GM19351 (cell line): ENCODE data around the gene ARHGAP24.
"Not testable (repeated sequence)": the region's sequence is repeated elsewhere in the genome, so short reads cannot be mapped to it uniquely, and the experiment has no call there.

Experiments used
- ATAC-seq: cut with Tn5 transposase; IDR thresholded peaks from one replicate; pipeline ENCODE4 v1.9.1; 2021; ENCODE audit warnings: mild to moderate bottlenecking, moderate library complexity; ENCODE audit not compliant: unreplicated experiment

ARHGAP24 gene

DNA sequence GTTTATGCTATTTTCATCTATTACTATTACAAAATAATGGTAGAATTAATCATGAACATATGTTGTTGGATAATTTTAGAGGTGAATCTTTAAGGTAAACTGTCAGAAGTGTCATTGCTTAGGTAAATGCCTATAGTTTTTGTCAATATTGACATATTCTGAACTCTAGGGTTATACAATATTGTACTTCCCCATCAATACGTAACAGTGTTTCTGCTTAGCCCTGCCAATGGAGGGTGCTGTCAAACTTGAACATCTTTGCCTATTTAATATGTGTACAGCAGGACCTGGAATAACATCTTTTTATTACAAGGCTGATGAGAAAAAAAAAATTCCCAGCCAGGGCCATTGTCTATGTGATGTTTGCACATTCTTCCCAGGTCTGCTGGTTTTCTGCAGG lies 40.8 kb downstream of the ARHGAP24 start:
- ATAC-seq: no peak

DNA sequence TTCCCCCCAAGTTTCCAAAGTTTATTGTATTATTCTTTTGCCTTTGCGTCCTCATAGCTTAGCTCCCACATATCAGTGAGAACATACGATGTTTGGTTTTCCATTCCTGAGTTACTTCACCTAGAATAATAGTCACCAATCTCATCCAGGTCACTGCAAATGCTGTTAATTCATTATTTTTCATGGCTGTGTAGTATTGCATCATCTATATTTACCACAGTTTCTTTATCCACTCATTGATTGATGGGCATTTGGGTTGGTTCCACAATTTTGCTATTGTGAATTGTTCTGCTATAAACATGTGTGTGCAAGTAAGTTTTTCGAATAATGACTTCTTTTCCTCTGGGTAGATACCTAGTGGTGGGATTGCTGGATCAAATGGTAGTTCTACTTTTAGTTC lies 43.6 kb downstream of the ARHGAP24 start:
- ATAC-seq: not testable (repeated sequence)

DNA sequence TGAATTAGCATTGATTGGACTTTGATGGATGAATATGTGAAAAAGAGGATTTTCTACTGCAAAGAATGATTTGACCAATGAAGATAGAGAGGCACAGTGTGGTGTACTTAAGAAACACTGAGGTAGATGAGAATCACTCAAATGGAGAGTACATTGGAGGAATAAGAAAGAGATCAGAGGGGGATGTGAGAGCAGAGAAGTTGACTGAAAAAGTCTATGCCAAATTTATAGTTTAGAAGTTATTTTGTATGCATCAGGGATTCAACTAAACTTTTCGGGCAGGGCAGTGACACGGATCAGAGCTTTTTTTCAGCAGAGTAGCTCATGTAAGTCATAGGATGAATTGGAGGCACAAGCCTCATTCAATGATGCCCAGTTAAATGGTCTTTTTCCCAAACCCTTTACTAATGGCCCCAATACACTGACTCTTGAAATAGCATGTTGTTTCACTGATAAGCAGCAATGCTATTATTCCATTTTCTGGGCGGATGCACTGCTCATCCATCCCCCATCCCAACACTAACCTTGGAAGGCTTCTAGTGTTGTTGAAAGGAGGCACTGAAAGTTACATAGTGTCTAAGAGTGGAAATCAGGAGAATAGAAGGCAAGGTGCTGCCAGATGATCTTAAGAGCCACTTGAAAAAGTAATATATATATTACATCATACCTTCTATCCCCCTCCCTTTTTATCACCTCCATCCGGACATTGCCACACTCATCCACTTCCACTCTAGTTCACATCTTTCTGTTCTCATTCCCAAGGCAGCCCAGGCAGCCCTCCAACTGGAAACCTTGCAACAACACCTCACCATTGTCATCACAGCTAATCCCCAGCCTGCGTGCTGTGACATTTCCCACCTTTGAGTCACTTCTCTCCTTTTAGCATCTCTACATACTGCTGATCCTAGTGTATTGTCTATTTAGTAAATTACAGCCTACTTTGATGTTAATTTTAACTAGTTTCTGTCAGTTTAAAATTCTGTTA lies 46.1 kb downstream of the ARHGAP24 start:
- peak; percentile 57 for ATAC-seq

DNA sequence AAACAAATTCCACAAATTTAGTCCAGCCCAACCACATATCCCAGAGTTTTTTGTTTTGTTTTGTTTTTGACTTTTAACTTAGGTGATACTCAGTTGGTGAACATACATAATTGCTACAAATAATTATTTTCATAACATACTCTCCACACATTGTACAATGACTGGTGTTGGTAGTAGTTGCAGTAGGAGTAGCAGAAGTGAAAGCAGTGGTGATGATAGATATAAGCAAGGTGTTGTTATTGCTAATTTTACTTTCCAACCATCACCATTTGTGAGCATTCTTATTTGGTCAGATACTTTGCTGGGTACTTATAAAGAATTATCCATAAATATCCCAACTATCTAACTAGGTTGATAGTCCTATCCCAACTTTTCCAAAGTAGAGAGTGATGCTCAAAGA lies 47.3 kb downstream of the ARHGAP24 start:
- peak; percentile 92 for ATAC-seq

DNA sequence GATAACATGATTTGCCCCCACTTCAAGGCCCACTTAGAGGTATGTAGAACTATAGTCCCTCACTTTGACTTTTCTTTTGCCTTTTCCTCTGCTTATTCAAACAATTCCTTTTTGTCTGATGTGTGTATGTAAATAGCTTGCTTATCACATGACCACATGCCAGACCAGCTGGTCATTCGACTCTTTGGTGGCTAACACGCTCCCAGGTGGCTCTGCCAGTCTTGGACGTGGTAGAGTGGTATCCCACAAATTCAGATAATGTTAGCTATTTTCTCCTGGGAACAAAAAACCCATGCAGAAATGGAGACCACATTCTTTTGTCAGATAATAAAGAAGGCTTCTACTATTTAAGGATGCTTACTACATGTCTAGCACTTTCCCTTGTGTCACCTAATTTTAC lies 47.9 kb downstream of the ARHGAP24 start:
- no peak for ATAC-seq

DNA sequence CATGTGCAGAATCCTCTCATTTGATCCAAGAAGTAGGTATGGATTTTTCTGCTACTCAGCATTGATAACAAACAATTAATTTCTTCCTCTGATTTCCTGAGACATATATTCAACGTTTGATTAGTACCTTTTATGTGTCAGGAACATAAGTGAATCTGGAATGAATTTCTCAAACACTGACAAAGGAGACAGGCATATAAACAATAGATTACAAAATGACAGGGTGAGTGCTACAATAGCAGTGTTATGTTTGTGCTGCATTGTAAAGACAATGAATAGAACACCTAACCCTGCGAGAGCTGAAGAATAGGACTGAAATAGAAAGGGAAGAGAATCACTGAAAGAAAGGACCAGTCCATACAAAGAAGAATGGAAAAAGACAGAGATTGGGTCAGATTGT lies 52.9 kb downstream of the ARHGAP24 start:
- no peak for ATAC-seq

DNA sequence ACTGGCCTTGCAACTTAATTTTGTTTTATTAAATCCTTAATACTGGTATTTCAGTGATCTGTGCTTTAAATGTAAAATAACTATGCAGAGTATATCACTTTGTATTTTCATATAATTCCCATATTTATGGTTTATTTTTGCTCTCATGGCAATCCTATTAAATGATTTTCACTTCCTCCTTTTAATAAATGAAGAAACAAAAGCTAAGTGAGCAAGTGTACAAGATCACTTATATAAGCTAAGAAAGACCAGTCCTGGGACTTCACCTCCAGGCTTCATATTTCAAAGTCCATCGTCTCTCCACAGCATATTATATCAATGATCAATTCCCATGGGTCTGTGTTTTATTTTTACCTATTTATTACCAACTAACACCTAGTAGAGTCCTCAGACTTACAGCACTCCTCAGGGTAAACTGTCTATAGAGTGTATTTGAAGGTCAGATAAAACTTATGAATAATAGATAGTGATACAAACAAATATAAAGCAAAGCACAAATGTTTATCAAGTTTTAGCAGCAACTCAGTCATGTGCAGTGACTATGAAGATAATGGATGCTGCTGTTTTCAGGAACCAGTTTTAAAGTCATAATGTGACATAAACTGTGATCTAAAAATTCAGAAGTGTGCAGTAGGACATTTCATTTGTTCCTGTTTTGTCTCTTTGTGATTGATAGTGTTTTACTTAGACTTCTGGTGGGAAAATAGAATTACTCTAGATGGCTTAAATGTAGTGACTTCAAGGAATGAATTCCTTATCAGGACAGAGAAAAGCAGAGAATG lies 56.8 kb downstream of the ARHGAP24 start:
- ATAC-seq: no peak

DNA sequence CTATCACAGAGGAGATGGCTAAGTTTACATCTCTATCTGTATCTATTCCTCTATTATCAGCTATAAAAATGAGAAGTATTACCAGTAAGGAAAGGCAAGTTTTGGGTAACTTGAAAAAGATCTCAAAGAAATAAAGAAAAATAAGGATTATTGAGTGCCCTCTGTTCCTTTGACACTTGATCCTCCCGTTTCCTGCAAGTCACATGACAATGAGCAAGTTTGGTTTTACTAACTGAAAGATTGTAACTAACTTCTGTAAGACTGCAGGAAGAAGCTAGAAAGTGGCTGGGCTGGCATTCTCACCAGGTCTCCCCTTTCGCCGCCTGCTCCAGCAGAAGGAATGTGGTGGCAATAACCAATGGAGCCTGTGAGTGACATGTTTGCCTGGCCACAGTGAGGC lies 59.2 kb downstream of the ARHGAP24 start:
- no peak for ATAC-seq

DNA sequence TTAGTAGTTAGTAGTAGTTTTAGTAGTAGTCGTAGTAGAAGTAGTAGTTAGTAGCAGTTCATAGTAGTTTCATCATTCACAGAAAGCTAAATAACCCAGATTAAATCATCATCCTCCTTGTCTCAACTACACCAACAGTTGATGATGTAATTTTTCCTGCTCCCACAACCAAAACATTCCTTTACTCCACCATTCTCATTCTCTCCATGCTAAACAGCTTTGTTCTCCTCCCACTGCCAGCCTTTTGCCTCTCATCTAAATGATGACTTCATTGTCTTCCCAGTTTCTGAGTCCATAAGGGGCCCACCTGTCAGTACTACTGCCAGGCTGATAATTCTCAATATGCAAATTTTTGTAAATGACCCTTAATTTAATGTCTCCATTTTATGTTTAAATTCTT lies 68.9 kb downstream of the ARHGAP24 start:
- ATAC-seq: no peak

DNA sequence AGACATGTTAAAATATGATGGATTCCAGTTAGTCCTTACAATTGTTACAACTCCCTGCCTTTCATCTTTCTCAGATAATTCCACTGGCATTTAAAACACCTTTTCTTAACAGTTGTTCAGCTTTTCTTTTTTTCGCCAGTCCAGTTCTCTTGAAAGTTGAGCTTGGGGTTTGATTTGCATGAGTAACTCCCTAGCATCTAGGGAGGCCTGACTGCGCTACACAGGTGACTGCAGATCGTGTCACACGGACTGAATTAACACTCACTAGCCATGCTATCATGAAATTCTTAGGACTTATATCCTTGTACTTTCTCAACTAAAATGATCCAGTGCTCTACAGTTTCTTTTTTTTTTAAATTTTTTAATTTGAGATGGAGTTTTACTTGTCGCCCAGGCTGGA lies 69.8 kb downstream of the ARHGAP24 start:
- ATAC-seq: no peak

DNA sequence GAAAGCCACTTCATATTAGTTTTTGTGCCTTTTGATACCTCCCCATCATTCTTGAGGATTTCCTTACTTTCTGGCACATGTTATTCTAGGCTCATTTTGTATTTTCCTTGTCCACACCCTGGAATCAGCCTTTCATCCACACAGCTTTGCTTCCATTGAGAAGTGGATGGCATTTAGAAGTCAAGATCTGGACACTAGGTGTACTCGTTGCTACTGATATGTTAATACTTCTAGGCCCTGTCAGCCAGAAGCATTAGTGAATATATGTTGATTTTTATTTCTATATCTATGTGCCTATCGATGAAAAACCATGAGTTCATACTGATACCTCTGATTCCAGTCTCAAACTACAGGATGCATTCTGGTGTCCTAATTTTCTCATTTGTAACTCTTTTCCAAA lies 73.2 kb downstream of the ARHGAP24 start:
- no peak for ATAC-seq

DNA sequence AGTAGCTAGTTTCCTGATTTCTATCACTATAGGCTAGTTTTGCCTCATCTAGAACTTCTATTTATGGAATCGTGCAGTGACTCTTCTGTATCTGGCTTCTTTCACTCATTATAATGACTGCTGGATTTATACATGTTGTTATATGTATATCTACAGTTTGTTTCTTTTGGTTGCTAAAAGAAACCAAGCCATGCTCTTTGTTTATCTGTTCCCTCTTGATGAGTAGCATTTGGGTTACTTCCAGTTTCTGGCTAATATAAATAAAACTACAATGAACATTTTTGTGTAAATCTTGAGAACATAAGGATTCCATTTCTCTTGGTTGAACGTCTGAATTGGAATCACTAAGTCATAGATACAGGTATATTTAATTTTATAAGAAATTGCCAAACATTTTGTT lies 73.9 kb downstream of the ARHGAP24 start:
- no peak for ATAC-seq

DNA sequence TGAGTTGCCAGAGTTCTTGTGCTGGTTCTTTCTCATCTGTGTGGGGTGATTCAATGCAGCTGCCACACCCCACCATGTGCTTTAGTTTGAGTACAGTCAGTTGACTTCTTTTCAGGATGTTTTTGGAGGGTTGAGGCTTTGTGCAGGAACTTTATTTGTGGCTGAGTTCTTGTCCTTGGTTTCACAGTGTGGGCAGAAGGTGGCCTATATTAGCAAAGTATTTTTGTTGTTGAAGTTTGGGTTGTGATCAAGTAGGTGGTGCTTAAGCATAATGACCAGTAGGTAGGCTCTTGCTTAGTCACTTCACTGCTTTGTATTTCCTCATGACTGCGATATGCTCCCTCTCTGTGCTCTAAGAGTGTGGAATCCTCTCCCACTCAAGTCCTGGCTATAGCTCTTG lies 80.3 kb downstream of the ARHGAP24 start:
- peak; percentile 46 for ATAC-seq

DNA sequence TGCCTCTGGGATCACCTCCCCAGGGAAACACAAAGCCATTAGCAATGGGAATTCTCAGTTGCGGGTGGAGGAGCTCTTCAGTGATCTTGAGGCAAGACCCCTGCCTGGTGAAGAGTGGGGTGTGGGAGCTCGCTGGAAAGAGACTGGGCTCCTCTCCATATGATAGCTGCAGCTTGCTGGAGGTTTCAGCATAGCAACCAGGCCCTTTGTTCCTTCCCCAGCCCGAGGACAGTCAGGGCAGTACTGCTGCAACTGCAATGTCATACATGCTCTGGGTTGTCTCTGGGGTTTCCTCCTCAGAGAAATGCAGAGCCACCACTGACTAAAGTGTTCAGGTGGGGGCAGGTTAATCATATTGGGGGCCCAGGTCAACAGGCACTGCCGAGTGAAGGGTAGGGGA lies 81.3 kb downstream of the ARHGAP24 start:
- ATAC-seq: no peak

DNA sequence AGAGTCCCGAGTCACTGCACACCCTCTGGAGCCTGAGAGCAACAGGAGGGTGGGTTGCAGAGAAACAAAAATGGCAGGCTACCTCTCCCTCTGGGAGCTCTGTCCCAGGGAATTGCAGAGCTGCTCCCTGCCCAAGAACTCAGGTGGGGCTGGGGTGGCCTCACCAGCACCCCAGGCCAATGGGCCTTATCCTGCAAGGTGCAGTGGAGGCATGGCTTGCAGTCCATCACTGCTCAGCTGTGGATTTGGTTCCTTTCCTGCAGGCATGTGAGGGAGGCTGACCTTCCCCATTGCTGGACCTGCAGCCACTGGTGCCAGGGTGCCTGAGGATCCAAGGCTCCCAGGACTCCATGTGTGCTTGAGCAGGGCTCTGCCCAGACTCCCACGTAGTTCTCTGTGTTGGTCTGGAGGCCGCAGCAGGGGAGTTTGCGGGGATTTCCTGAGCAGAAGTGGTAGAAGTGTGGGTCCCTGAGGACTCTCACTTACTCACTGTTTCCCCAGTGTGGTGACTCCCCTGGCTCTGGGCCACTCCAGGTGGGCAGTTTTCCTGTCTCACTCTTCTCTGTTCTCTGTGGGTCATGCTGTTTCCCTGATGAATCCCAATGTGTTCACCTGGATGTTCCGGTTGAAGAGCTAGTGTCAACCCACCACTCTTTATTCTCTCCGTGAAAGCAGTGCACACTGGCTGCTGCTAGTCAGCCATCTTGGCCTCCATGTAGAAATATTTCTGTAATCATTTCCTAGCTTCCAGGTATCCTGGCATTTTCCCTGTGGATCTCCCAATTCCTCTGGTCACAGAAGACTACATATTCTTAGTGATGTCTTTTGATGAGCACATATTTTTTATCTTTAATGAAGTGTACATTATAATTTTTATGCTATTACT lies 82.3 kb downstream of the ARHGAP24 start:
- peak; percentile 84 for ATAC-seq

DNA sequence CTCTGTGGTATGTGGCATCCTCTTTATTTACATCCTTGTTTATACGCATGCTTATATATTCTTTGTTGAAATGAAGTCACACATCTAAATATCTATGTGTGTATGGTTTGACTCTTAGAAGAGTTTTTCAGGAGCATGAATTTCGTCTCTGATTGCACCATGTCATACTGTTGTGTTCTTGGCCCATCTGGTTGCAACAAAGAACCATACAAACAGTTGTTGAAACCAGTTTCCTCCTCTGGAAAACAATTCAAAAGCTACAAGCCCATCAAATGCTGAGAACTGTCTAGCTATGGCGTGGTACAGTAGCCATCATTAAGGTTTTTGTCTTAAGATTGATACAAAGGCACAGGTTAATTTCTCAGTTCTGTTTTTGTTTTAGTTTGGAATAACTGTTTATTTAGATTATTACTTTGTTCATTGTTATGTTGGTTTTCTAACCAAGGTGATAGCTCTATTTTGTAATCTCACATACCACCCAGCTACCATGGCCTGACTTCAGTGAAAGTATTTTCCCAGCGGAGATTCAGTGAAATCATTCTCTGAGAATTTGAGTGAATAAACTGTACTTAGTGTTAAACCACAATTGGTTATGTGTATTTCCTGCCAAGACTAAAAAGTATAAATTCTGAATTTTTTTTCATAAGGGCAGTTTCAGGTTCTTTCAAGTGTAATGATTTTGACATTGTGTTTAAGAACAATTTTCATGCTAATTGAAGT lies 91.0 kb downstream of the ARHGAP24 start:
- no peak for ATAC-seq

DNA sequence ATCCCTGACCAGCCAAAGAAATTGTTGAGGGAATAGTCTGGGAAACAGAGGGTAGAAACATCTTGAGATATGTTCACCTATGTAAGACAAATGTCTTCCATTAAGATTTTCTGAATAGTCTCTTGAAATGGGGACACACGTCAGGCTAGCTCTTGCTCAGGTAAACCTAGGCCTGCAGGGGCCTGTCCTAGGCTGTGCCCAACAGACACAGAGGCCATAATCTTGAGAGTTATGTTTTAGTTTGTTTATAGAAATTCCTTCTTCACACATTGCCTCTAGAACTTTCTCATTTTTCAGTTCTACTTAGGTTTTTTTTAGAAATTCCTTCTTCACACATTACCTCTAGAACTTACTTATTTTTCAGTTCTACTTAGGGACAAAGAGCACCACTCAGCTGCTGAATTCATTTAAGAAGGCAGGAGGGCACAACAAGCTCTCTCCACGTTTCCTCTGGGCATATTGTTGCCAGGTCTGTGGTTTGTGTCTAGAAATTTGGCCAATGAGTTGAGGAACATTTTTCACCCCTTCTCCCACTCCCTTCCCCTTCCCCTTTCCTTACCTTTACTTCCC lies 94.9 kb downstream of the ARHGAP24 start:
- ATAC-seq: peak; percentile 66

DNA sequence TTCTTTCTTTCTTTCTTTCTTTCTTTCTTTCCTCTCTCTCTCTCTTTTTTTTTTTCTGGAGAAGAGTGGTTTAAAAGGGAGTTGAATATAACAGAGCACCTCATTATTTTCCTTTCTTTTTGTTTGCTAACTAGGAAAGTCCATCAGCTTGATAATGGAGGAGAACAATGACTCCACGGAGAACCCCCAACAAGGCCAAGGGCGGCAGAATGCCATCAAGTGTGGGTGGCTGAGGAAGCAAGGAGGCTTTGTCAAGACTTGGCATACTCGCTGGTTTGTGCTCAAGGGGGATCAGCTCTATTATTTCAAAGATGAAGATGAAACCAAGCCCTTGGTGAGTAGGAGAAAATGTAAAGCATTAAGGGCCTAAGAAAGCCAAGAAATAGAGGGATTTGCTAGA lies 95.4 kb downstream of the ARHGAP24 start:
- ATAC-seq: no peak

DNA sequence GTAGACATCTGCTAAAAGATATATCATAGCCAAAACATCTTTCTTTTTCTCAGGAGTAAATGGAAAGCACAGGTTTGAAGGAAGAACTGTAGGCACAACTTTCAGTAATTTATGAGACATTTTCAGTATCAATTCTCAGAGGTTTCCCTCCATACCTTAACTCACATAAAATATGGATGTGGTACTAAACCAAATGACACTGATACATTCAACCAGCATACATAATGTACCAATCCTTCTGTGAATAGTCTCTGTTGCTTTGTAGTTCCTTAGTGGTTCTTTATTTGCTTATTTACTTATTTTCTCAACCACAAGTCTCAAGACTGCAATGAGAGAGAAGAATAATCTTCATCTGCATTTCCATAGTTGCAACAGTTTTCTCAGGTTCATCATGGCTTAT lies 96.1 kb downstream of the ARHGAP24 start:
- peak; percentile 42 for ATAC-seq

DNA sequence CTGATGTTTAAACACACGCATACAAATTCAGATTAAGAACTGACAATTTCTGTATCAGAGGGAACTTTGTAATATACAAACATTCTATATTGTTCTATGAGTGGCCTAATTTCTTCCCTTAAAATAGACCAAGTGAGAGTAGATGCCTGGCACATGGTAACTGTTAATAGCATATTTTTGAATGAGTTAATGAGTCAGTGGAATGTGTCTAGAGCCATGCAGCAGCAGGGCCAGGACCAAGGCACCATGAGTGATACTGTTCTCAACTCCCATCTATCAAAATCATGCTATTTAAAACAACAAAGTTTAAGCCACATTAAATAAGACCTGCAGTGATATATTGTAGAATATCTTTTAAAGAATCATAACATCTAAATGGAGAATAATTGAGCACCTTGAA lies 98.3 kb downstream of the ARHGAP24 start:
- ATAC-seq: no peak
